HG02981 (cell line): ENCODE data around the gene BEX5.
"Not testable (repeated sequence)": the region's sequence is repeated elsewhere in the genome, so short reads cannot be mapped to it uniquely, and the experiment has no call there.

Experiments used
- ATAC-seq: cut with Tn5 transposase; IDR thresholded peaks from one replicate; pipeline ENCODE4 v1.9.1; 2021; ENCODE audit warnings: mild to moderate bottlenecking, moderate library complexity; ENCODE audit not compliant: unreplicated experiment

The BEX5 gene

DNA sequence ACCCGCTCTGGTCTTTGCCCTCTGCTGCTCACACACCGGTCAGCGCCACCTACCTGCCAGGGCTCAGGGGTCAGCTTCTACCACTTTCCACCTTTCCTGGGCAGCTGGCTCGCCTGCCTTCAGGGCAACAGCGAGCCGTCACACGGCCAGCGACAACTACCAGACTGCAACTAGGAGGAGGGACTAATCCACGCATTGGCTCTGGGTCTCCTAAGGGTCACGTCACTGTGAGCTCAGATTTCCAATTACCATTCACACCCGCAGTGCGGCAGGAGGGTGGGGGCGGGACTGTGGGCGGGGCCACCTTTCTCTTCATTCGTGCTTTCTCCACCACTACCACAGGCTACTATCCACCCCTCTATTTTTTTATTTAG lies at the start of gene BEX5:
Gene BEX5 (minus strand): TSS at position 172 of the 374 bp plus-strand sequence. CDS start 1,712 bp downstream, outside the sequence.
- peak; percentile 98 for ATAC-seq

GRCh38 chrX:102185967-102186720 lies 30.4 kb upstream of the BEX5 start:
- no peak for ATAC-seq

DNA sequence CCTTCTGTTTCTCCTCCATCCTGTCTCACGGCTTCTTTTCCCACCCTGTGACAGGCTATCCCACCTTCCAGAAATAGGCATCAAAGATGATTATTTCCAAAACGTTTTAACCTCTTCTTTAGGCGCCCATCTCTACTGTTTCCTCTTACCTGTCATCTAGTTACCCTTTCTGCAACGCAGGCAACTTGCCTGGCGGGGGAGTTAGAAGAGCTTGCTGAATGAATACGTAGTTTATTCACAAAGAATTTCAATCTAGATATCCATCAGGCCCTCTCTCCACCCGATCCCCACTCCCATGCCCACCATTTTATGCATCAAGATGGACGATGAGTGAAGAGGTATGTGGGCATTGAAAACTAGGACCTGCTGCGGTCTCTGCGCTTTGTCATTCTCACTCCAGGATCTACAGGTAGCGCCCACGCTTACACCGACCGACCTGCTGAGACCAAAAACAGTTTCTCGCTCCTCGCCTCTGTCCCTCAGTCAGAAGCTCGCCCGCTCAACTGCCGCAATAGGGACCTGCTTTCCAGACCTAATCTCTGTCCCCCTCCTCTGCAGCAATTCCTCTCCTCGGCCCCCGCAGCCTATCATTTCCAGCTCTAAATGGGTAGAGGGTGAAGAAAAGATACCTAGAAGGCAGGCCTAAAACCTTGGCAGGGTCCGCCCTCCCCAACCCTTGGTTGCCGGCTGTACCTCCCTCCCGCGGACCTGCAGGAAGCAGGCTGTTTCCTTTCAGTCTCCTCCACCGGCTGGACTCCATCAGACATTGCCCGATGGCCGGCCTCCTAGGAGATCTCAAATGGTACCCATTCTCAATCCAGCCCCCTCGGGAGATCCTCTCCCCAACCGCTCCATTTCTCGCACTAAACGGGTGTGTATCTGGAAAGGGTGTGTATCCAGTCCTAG lies 624 bp downstream of the BEX5 start:
- ATAC-seq: peak; percentile 33

- ATAC-seq: no peak
These were observed 1.4 kb downstream of the BEX5 start for GRCh38 chrX:102154218-102154860.

GRCh38 chrX:102142274-102142673 lies 13.5 kb downstream of the BEX5 start, which contains the start of gene TCEAL6:
Gene TCEAL6, minus strand, starts transcription at chrX:102142481.
- not testable (repeated sequence) for ATAC-seq

DNA sequence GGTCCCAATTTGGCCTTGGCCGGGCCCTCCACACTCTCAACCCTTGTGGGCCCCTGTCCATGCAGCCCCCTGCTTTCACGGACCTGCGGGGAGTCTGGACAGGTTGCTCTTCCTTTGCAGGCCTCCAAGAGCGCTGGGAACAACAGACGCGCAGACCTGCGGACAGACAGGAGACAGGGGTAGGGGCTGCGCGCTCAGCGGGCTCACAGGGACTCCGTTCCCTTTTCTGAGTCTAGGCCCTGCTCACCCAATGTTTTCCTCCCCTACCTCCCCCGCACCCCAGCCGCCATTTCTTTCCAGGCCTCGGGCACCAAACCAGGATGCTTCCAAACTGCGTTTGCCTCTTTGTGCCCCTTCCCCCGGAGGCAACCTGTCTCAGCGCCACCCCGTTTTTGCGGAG lies 14.1 kb downstream of the BEX5 start:
- ATAC-seq: not testable (repeated sequence)

- not testable (repeated sequence) for ATAC-seq
These were observed 14.9 kb downstream of the BEX5 start for GRCh38 chrX:102140876-102141275.

DNA sequence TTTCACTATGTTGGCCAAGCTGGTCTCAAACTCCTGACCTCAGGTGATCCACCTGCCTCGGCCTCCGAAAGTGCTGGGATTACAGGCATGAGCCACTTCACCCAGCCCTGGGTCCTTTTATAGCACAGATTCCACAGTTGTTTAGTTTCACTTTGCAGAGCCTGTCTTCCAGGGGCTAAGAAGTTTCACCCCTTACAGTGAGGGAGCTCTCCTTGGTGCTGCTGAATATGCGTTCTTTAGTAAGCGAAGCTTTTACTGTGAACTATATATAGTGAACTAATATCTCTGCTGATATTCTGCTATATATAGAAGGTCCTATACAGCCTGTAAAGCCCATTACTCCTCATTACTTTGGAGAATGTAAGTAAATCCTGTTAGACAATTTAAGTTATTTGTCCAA lies 17.7 kb downstream of the BEX5 start:
- ATAC-seq: no peak

DNA sequence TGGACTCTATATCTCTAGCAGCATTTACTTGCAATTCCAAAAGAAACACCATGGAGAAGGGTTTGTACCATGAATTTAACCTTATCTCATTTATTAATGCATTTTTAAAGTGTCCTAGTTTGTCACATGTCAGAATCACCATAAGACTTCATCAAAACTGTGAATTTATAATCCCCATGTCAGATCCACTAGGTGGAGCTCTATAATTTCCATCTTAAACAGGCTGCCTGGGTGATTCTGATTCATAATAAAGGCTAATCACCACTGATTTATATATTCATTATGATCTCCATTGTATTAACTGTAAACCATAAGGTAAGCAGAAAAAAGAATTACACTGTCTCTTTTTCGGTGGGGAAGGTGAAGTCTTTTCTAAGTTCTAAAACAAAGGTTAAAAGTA lies 26.3 kb downstream of the BEX5 start:
- no peak for ATAC-seq

DNA sequence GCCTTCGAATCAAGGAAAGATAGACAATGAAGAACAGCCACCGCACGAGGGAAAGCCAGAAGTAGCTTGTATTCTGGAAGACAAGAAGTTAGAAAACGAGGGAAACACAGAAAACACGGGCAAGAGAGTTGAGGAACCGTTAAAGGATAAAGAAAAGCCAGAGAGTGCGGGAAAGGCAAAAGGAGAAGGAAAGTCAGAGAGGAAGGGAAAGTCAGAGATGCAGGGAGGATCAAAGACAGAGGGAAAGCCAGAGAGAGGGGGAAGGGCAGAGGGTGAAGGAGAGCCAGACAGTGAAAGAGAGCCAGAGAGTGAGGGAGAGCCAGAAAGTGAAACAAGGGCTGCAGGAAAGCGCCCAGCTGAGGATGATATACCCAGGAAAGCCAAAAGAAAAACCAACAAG lies 28.9 kb downstream of the BEX5 start:
- ATAC-seq: no peak

DNA sequence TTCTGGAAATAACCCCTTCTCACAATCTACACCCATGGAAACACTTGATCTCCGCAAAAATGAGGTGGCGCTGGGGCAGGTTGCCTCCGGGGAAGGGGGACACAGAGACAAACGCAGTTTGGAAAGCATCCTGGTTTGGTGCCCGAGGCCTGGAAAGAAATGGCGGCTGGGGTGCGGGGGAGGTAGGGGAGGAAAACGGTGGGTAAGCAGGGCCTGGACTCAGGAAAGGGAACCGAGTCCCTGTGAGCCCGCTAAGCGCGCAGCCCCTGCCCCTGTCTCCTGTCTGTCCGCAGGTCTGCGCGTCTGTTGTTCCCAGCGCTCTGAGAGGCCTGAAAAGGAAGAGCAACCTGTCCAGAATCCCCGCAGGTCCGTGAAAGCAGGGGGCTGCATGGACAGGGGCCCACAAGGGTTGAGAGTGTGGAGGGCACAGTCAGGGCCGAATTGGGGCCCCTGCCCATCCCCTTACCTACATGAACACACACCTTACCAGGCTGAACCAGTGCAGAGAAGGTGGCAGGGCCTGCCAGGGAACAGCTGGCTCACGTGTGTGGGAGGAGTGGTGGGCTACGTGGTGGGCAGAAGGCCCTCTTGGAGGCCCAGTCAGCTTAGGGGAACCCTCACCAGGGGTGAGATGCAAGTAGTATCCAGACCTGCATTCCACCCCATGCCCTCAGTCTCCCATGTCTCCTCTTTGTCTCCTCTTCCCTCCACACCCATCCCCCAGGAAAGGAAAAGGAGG lies 29.5 kb downstream of the BEX5 start:
- not testable (repeated sequence) for ATAC-seq

GRCh38 chrX:102125436-102125835 lies 30.3 kb downstream of the BEX5 start, which contains the start of gene TCEAL2:
Gene TCEAL2, plus strand, starts transcription at chrX:102125679. Its CDS starts 1,152 bp downstream, at chrX:102126831.
- ATAC-seq: not testable (repeated sequence)

- not testable (repeated sequence) for ATAC-seq
These were observed 30.8 kb downstream of the BEX5 start for GRCh38 chrX:102125014-102125413.

- no peak for ATAC-seq
These were observed 40.0 kb downstream of the BEX5 start for GRCh38 chrX:102115748-102116147.

DNA sequence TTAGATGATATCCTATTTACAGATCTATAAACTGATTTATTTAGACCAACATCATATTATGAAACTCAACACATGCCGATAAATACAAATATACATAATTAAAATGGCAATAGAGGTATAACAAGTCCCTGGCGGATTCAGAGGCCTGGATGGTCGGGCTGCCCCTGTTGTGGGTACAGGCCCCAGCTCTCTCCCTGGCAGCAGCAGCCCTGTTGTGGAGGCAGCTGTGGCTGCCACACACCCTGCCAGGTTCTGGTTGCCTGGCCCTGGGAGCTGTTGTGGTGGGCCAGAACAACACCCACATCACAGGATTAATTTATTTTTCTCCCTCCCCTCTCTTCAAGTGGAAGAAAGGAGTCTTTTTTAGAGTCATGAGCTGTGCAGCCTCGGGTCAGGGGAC lies 42.4 kb downstream of the BEX5 start:
- ATAC-seq: no peak
